Keratinocyte (primary cell): ENCODE data around the gene DIPK1B.

ENCODE experiments used
- CTCF ChIP-seq, 3 experiments: IDR thresholded peaks in 1 of 3; conservative IDR thresholded peaks in 1 of 3; optimal IDR thresholded peaks in 1 of 3; 2 replicates in 2 of 3; 3 replicates in 1 of 3; pipeline versions ENCODE3 to v1.5.1; 2011; ENCODE audit warnings: low read length in 3 of 3, mild to moderate bottlenecking in 3 of 3, moderate library complexity in 2 of 3, control low read depth in 1 of 3, inconsistent platforms in 1 of 3; ENCODE audit not compliant: insufficient read depth in 2 of 3; ENCODE audit errors: extremely low read depth in 1 of 3
- EZH2 ChIP-seq: IDR thresholded peaks from one replicate; pipeline ENCODE4 v1.6.1; 2012; ENCODE audit warnings: inconsistent platforms, mild to moderate bottlenecking, low read length, moderate library complexity

DNA sequence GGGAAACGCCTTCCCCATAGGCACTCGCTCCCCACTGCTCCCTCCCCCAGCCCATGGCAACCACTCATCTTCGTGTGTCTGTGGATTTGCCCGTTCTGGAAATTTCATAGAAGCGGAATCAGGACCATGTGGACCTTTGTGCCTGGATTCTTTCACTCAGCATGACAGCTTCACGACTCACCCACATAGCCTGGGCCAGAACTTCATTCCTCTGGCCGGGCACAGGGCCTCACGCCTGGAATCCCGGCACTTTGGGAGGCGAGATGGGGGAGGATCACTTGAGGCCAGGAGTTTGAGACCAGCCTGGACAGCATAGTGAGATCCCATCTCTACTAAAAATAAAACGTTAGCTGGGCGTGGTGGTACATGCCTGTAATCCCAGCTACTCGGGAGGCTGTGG is 12.1 kb upstream of the DIPK1B start:
- TF ChIP-seq CTCF (optimal IDR thresholded peaks at IDR 0.05 in 1 of 3, IDR thresholded peaks at IDR 0.05 in 1 of 3, conservative IDR thresholded peaks at IDR 0.05 in 1 of 3; ENCODE audit: extremely low read depth in 1 of 3, insufficient read depth in 2 of 3, low read length in 3 of 3) (no peak), EZH2 (no peak)
